Epidermal melanocyte (primary cell): ENCODE data around the gene ROBO2.

ENCODE experiments used
- DNase-seq: peaks from one replicate; pipeline ENCODE4 v3.0.0; 2011; ENCODE audit warnings: low spot score; ENCODE audit not compliant: insufficient read length

The ROBO2 gene

DNA sequence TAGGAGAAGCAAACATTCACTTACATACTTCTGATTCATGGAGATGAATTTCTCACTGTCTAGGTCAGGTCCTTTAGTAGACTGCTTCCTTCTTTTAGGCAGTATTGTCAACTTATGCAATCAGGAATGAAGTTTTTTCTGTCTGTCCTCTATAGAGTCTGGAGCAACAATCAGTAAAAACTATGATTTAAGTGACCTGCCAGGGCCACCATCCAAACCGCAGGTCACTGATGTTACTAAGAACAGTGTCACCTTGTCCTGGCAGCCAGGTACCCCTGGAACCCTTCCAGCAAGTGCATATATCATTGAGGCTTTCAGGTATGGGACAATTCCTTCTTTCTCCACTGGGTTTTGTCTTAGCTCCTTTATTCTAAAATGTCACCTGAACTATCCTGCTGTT lies 523.1 kb downstream of the ROBO2 start:
- DNase-seq, result no peak

DNA sequence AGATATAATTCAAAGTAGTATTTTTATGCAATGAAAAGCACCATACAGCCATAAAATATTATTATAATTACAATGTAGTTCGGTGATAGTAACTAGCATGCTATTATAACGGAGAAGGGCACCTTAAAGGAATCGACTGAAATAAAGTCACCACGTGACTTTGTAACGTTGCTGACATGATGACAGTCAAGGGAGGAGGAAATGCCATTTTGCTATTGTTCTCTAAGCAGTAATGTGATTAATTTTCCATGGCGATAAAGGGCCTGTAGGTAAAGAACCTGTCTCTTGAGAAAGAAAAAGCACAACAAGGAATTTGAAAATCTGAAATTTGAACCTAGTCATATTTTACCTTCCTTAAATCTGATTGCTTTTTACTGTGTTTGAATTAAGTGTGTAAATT lies 526.2 kb downstream of the ROBO2 start:
- DNase-seq, result no peak

GRCh38 chr3:77571971-77572715 lies 532.2 kb downstream of the ROBO2 start:
- DNase-seq, result no peak

- DNase-seq, result no peak
Measured at GRCh38 chr3:77577264-77577663, 537.4 kb downstream of the ROBO2 start.

DNA sequence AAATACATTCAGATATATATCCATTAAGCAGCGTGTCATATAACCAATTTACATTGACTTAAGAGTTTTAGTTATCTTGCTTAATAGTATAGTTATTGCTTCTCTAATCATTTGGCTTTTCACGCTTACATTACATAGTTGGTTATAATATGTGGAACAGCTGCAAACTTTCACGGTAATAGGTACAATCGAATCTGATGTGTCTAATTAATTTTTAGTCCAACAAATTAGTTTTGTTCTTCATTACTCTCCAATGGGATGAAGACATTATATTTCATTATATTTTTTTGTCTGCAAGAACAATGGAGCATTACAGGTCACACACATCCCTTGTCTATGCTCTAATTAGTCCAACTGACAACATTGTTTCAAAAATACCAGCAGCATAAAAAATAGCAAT lies 546.3 kb downstream of the ROBO2 start:
- DNase-seq, result no peak

DNA sequence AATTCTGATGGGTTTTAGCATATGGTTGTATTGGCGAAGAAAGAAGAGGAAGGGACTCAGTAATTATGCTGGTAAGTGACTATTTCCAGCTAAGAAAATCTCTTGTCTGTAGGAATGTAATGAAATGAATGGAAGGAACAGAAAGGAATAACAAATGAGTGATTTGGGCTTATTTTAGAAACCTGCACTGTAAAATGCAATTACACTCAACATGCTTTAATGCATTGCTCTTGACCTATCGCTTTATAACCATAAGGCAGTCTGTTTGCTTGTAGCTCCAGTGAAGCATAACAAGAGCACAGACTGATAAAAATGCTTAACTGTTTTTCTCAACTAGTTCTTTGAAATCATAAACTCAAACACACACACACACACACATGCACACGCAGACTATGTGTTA lies 549.0 kb downstream of the ROBO2 start:
- no peak for DNase-seq

DNA sequence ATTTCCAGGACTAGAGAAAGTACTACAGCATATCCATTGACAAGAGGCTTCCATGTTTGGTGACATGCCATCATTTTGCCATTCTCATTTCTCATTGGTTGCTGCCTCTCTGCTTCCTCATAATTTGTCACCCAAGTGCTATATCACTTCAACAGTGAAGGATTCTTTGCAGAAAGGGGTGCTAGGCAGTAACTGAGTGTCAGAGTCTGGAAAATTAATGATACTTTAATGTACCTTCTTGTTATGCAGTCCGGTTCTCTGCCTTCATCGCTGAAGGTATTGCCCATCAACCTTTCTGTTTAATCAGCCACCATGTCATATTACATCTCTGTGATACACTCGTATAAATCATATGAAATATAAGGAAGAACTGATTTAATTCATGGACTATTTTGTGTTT lies 550.3 kb downstream of the ROBO2 start:
- DNase-seq, result no peak

GRCh38 chr3:77595371-77595870 lies 555.5 kb downstream of the ROBO2 start:
- no peak for DNase-seq

- no peak for DNase-seq
Measured at GRCh38 chr3:77599948-77600347, 560.0 kb downstream of the ROBO2 start.

GRCh38 chr3:77601823-77602415 lies 562.0 kb downstream of the ROBO2 start:
- no peak for DNase-seq

DNA sequence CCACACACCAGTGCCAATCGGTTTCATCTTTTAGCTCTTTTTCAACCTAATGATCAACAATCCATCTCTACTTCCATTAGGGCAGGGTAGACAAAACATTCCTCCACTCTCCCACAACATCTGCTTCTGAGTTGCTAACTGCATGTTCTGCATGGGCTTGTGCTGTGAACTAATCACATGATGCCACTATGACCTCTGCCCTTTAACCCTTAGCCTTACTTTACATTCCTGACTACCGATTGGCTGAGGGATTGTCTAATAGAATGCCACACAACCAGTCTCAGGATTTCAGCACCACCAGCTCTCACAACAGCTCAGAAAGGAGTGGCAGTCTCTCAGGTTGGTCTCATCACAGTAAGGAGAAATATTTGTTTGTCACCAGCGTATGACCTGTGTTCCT lies 562.8 kb downstream of the ROBO2 start:
- DNase-seq, result no peak

- DNase-seq, result no peak
Measured at GRCh38 chr3:77605308-77605707, 565.4 kb downstream of the ROBO2 start.

DNA sequence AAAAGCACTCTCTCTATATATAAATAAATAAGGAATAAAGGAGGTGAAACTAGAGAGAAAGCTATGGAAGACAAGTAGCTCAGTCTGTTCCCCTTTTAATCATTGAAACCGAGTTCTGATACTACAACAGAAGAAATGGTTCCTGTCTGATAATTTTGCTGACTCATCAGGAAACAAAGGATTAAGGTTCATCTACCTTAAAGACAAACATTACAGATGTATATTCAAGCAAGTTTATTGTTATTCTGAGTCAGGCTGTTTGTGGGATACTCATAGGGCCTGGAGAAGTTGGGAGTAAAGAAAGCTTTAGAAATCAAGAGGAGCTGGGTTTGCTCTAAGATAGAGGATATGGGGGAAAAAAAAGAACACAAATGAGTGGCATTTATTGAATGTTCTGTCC lies 566.0 kb downstream of the ROBO2 start:
- no peak for DNase-seq

GRCh38 chr3:77606372-77606771 lies 566.5 kb downstream of the ROBO2 start:
- DNase-seq, result no peak

- no peak for DNase-seq
Measured at GRCh38 chr3:77618686-77619085, 578.8 kb downstream of the ROBO2 start.

DNA sequence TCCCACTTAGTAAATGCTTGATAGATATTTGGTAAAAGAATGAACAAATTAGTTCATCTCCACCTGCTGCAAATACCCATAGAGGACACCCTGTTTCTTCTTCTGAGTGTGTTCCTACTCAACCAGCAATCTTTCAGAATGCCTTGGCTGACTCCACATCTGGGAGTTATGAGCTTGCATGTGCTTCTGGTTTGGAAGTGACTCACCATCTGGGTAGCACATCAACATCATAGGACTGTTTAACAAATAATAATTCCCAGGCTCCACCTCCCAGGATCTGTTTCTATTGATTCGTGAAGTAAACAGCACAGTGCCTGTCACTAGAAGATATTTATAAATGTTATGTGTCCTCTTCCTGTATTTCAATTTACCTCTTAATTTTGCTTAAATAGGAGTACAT lies 580.1 kb downstream of the ROBO2 start:
- DNase-seq, result peak; percentile 30

DNA sequence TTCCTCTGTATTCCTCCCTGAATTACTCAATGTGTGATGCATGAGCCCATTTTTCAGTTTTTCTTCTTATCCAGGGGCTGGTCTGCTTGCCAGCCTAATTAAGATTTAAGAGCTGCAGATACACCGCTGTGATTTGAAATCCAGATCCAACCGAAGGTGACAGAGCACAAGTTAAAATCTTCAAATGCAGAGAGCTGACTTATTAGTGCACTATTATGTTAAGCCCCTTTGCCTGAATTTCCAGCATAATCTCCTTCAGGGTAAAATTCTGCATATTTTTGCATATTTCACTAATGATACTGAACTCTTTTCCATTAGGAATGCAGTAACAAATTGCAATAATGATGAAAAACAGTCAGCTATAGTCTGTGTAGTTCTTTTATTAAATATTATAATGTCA lies 583.6 kb downstream of the ROBO2 start:
- DNase-seq, result no peak

GRCh38 chr3:77626157-77626556 lies 586.3 kb downstream of the ROBO2 start:
- DNase-seq, result no peak

- DNase-seq, result no peak
Measured at GRCh38 chr3:77648214-77648613, 608.3 kb downstream of the ROBO2 start.

GRCh38 chr3:77648664-77649063 lies 608.8 kb downstream of the ROBO2 start:
- DNase-seq, result no peak

GRCh38 chr3:77652624-77653023 lies 612.7 kb downstream of the ROBO2 start:
- DNase-seq, result no peak

GRCh38 chr3:77655396-77655795 lies 615.5 kb downstream of the ROBO2 start:
- DNase-seq, result no peak

DNA sequence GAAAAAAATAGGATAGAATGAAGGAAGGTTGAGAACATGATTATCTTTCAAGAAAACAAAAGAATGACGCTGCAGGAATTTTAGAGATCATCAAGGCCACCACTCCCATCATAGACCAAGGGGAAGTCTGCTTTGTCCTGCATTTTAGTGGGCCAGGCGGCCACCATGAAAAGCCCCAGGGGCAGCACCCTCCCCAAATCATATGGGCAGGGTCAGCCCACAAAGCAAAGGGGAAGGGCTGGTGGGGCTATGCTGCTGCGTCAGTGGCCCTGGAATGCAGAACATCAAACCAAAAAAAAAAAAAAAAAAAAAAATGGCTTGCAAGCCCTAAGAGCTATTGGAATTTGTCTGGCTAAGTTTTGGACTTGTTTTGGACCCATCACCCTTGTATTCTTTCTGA lies 620.8 kb downstream of the ROBO2 start:
- DNase-seq, result no peak
